Liver (tissue), 9 donors: ENCODE data around the gene TNFSF8. TPM values are rescaled to one million over a fixed set of nuclear protein-coding genes. Genes with fewer than 3 reads are reported as not detected.

Experiments used
- DNase-seq: peaks from one replicate; pipeline ENCODE4 v3.0.0-alpha.2; 2017; ENCODE audit warnings: low spot score
- H3K27ac ChIP-seq, 2 donors: one replicate each; pipeline ENCODE4 v1.7.0; 2013; ENCODE audit warnings: inconsistent platforms in 2 of 2, low read length in 2 of 2, control low read depth in 1 of 2, low read depth in 1 of 2, mild to moderate bottlenecking in 1 of 2
- H3K27me3 ChIP-seq, 4 donors: one replicate each; pipeline versions ENCODE4 v1.6.1 to v1.7.0; 2013; ENCODE audit warnings: low read length in 3 of 4, inconsistent platforms in 1 of 4, mild to moderate bottlenecking in 1 of 4, moderate library complexity in 1 of 4; ENCODE audit not compliant: control insufficient read depth in 4 of 4, insufficient read depth in 4 of 4
- H3K36me3 ChIP-seq, 4 donors: one replicate each; pipeline versions ENCODE4 v1.6.1 to v1.7.0; 2013; ENCODE audit warnings: low read length in 3 of 4, mild to moderate bottlenecking in 3 of 4, low read depth in 1 of 4, moderate library complexity in 1 of 4; ENCODE audit not compliant: control insufficient read depth in 4 of 4, insufficient read depth in 3 of 4
- H3K4me1 ChIP-seq, 4 donors: one replicate each; pipeline versions ENCODE4 v1.6.1 to v1.7.0; 2013; ENCODE audit warnings: low read length in 3 of 4, mild to moderate bottlenecking in 3 of 4, moderate library complexity in 1 of 4; ENCODE audit not compliant: control insufficient read depth in 4 of 4, insufficient read depth in 4 of 4
- H3K4me3 ChIP-seq, 3 donors: one replicate each; pipeline versions ENCODE4 v1.6.1 to v1.7.0; 2013; ENCODE audit warnings: low read length in 3 of 3, control low read depth in 1 of 3, low read depth in 1 of 3, mild to moderate bottlenecking in 1 of 3
- H3K9ac ChIP-seq, 2 donors: one replicate each; pipeline ENCODE4 v1.7.0; 2013; ENCODE audit warnings: low read length in 2 of 2, mild to moderate bottlenecking in 2 of 2, moderate library complexity in 2 of 2, control low read depth in 1 of 2, low read depth in 1 of 2
- H3K9me3 ChIP-seq, 4 donors: one replicate each; pipeline versions ENCODE4 v1.6.1 to v1.7.0; 2013; ENCODE audit warnings: low read length in 3 of 4; ENCODE audit not compliant: control insufficient read depth in 4 of 4
- ATF3 ChIP-seq: IDR thresholded peaks from 2 replicates; pipeline ENCODE4 v1.6.1; 2016; ENCODE audit warnings: antibody characterized with exemption
- CTCF ChIP-seq: fragments of 150-350 bp; IDR thresholded peaks from 2 replicates; pipeline ENCODE4 v1.5.1; 2017; ENCODE audit warnings: improper control_type of control experiment, low read depth, low read length; ENCODE audit not compliant: missing input control
- EGR1 ChIP-seq, 2 donors: IDR thresholded peaks; 2 replicates each; pipeline ENCODE4 v1.6.1; 2016 to 2018; ENCODE audit warnings: antibody characterized with exemption in 2 of 2, low read depth in 2 of 2
- FOXA1 ChIP-seq: IDR thresholded peaks from 2 replicates; pipeline ENCODE4 v1.6.1; 2016; ENCODE audit warnings: antibody characterized with exemption
- FOXA2 ChIP-seq: IDR thresholded peaks from 2 replicates; pipeline ENCODE4 v1.6.1; 2016; ENCODE audit warnings: antibody characterized with exemption
- GABPA ChIP-seq, 2 donors: IDR thresholded peaks in 1 of 2; conservative IDR thresholded peaks in 1 of 2; 2 replicates each; pipeline ENCODE4 v1.6.1; 2016; ENCODE audit warnings: antibody characterized with exemption in 2 of 2, mild to moderate bottlenecking in 1 of 2, moderate library complexity in 1 of 2
- HNF4A ChIP-seq, 2 donors: conservative IDR thresholded peaks; 2 replicates each; pipeline ENCODE4 v1.6.1; 2016; ENCODE audit warnings: antibody characterized with exemption in 2 of 2, mild to moderate bottlenecking in 2 of 2
- HNF4G ChIP-seq: IDR thresholded peaks from 2 replicates; pipeline ENCODE4 v1.6.1; 2016; ENCODE audit warnings: antibody characterized with exemption
- JUND ChIP-seq, 2 donors: IDR thresholded peaks; 2 replicates each; pipeline ENCODE4 v1.6.1; 2016; ENCODE audit warnings: antibody characterized with exemption in 2 of 2
- MAX ChIP-seq: IDR thresholded peaks from 2 replicates; pipeline ENCODE4 v1.6.1; 2016; ENCODE audit warnings: antibody characterized with exemption
- NR2F2 ChIP-seq: IDR thresholded peaks from 2 replicates; pipeline ENCODE4 v1.6.1; 2016; ENCODE audit warnings: antibody characterized with exemption
- RAD21 ChIP-seq, 2 donors: IDR thresholded peaks; 2 replicates each; pipeline ENCODE4 v1.6.1; 2016; ENCODE audit warnings: antibody characterized with exemption in 2 of 2, mild to moderate bottlenecking in 2 of 2
- REST ChIP-seq: IDR thresholded peaks from 2 replicates; pipeline ENCODE4 v1.6.1; 2016; ENCODE audit warnings: antibody characterized with exemption, mild to moderate bottlenecking
- RXRA ChIP-seq, 2 donors: IDR thresholded peaks; 2 replicates each; pipeline ENCODE4 v1.6.1; 2017 to 2018; ENCODE audit warnings: antibody characterized with exemption in 2 of 2, mild to moderate bottlenecking in 1 of 2
- SP1 ChIP-seq: IDR thresholded peaks from 2 replicates; pipeline ENCODE4 v1.6.1; 2018; ENCODE audit warnings: antibody characterized with exemption, mild to moderate bottlenecking
- TAF1 ChIP-seq: conservative IDR thresholded peaks from 2 replicates; pipeline ENCODE4 v1.6.1; 2016; ENCODE audit warnings: antibody characterized with exemption, mild to moderate bottlenecking
- YY1 ChIP-seq: IDR thresholded peaks from 2 replicates; pipeline ENCODE4 v1.6.1; 2016; ENCODE audit warnings: antibody characterized with exemption, mild to moderate bottlenecking
- ZBTB33 ChIP-seq: IDR thresholded peaks from 2 replicates; pipeline ENCODE4 v1.6.1; 2016; ENCODE audit warnings: antibody characterized with exemption
- WGBS: extraction: QIAGEN DNeasy Blood & Tissue Kit; methylation state at CpG from one replicate; pipeline ENCODE4 v1.1.7; 2013; 5-methylcytosine and 5-hydroxymethylcytosine counted together
- polyA plus RNA-seq, 2 donors: library from polyadenylated mRNA; stranded (reverse) in 1 of 2; unstranded in 1 of 2; fragments of 200-250 nt in 1 of 2; fragments of >200 nt in 1 of 2; fragmentation: Nextera tagmentation in 1 of 2; extraction: Ambion mirVana in 1 of 2; gene quantifications; one replicate each; pipeline versions ENCODE4 v1.2.1 to v1.2.3, GENCODE V29; 2013 to 2015
- total RNA-seq, 2 donors: library from RNA; depleted of rRNA; stranded (reverse); fragments of >200 nt; gene quantifications; one replicate each; pipeline ENCODE4 v1.2.3, GENCODE V29; 2014
- donor health status: healthy.
- donor health status: healthy.
- donor health status: healthy.
- donor health status: healthy.
- donor health status: healthy.

Gene TNFSF8
- total and polyA plus RNA-seq, 4 donors: 0.28 to 1.4 (median 0.51) TPM

GRCh38 chr9:114861922-114862605 lies 68.3 kb downstream of the TNFSF8 start (continued):
- TF ChIP-seq MAX (no peak), YY1 (no peak), RAD21 (IDR thresholded peaks at IDR 0.05) (no peak), FOXA2 (no peak), JUND (IDR thresholded peaks at IDR 0.05) (no peak), RXRA (IDR thresholded peaks at IDR 0.05) (no peak), CTCF (no peak), NR2F2 (no peak)

- Histone ChIP-seq H3K36me3 (no peaks in the 10 kb centered on the region), H3K27ac (no peak overlapping the region), H3K4me1 (no peaks in the 10 kb centered on the region), H3K27me3 (no peaks in the 10 kb centered on the region), H3K4me3 (no peak overlapping the region), H3K9me3 (no peaks in the 10 kb centered on the region), H3K9ac (no peak overlapping the region)
- no peak for TF ChIP-seq HNF4G
- no peak for TF ChIP-seq SP1
- TF ChIP-seq HNF4A (conservative IDR thresholded peaks at IDR 0.05): no peak
- no peak for TF ChIP-seq CTCF
- TF ChIP-seq JUND (IDR thresholded peaks at IDR 0.05): no peak
- TF ChIP-seq GABPA (IDR thresholded peaks at IDR 0.05 in 1 of 2, conservative IDR thresholded peaks at IDR 0.05 in 1 of 2): no peak
- TF ChIP-seq RXRA (IDR thresholded peaks at IDR 0.05): no peak
- no peak for TF ChIP-seq YY1
- TF ChIP-seq ZBTB33: no peak
- TF ChIP-seq TAF1: no peak
- no peak for TF ChIP-seq ATF3
- TF ChIP-seq MAX: no peak
- no peak for TF ChIP-seq EGR1 (IDR thresholded peaks at IDR 0.05; ENCODE audit: low read depth in 2 of 2)
- TF ChIP-seq FOXA2: no peak
- no peak for TF ChIP-seq RAD21 (IDR thresholded peaks at IDR 0.05)
- no peak for TF ChIP-seq REST
- TF ChIP-seq NR2F2: no peak
- TF ChIP-seq FOXA1: no peak
- 97% methylated on average over 5 of the region's 5 CpGs for WGBS
- no peak for DNase-seq
These were observed 69.1 kb downstream of the TNFSF8 start for GRCh38 chr9:114861273-114861672.
